NT2/D1 (cell line): ENCODE measurements around the gene KCNJ4.

Experiments
- DNase-seq: peaks from one replicate; pipeline ENCODE4 v3.0.0-alpha.2; 2011; ENCODE audit warnings: low read depth, low spot score
- H3K27me3 ChIP-seq: 2 replicates; pipeline ENCODE4 v1.6.0; 2011; ENCODE audit warnings: mild to moderate bottlenecking; ENCODE audit not compliant: insufficient read length, insufficient read depth
- H3K36me3 ChIP-seq: 2 replicates; pipeline ENCODE4 v1.6.1; 2011; ENCODE audit warnings: mild to moderate bottlenecking, low read length, mixed read lengths; ENCODE audit not compliant: insufficient read depth, insufficient read length
- H3K4me1 ChIP-seq: 2 replicates; pipeline ENCODE4 v1.5.1; 2011; ENCODE audit not compliant: insufficient read depth, insufficient read length
- H3K4me3 ChIP-seq: 2 replicates; pipeline ENCODE4 v1.5.1; 2011; ENCODE audit warnings: low read depth; ENCODE audit not compliant: insufficient read length
- H3K9ac ChIP-seq: 2 replicates; pipeline ENCODE4 v1.6.0; 2011; ENCODE audit warnings: low read depth; ENCODE audit not compliant: insufficient read length
- H3K9me3 ChIP-seq: 2 replicates; pipeline ENCODE4 v1.5.1; 2011; ENCODE audit warnings: mild to moderate bottlenecking, low read length; ENCODE audit not compliant: insufficient read depth
- SUZ12 ChIP-seq: IDR thresholded peaks from 2 replicates; pipeline ENCODE4 v1.6.1; 2011; ENCODE audit not compliant: insufficient read length, insufficient read depth; ENCODE audit errors: extremely low read depth
- YY1 ChIP-seq: IDR thresholded peaks from 2 replicates; pipeline ENCODE4 v1.6.1; 2011; ENCODE audit not compliant: insufficient read length, insufficient read depth
- ZNF274 ChIP-seq: IDR thresholded peaks from 2 replicates; pipeline ENCODE4 v1.6.1; 2011; ENCODE audit warnings: mild to moderate bottlenecking, low read depth, low read length

The KCNJ4 gene

DNA sequence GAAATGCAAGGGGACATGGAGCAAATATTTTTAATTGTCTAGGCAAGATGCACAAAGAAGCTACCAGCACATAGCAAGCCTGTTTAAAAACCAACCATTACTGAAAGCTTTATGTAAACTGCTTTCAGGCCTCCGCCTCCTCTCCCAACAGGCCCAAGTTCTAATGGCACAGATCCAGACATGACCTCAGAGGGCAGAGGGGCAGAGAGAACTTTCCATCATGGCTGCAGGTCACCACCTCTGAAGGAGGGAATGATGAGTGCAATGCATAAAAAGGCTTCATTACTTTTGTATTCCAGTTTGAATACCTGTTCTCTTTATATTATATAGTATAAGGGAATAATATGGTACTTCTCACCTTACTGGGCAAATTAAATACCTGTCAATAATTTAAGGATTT is 35.9 kb upstream of the KCNJ4 start:
- no peak for TF ChIP-seq SUZ12
- TF ChIP-seq ZNF274: no peak
- no peak for TF ChIP-seq YY1
- no peak overlapping the region for H3K9ac ChIP-seq
- no peaks in the 10 kb centered on the region for H3K27me3 ChIP-seq
- H3K9me3 ChIP-seq: no peaks in the 10 kb centered on the region
- no peak overlapping the region for H3K4me3 ChIP-seq
- DNase-seq: no peak
- peaks cover 95% of the 10 kb centered on the region for H3K36me3 ChIP-seq
- H3K4me1 ChIP-seq: peaks cover 5% of the 10 kb centered on the region

- Histone ChIP-seq H3K9ac (no peak overlapping the region), H3K4me1 (peaks cover 7% of the 10 kb centered on the region), H3K27me3 (no peaks in the 10 kb centered on the region), H3K4me3 (no peak overlapping the region), H3K36me3 (peaks cover 93% of the 10 kb centered on the region), H3K9me3 (no peaks in the 10 kb centered on the region)
- no peak for DNase-seq
- TF ChIP-seq YY1 (no peak), ZNF274 (no peak), SUZ12 (no peak)
These were observed 35.5 kb upstream of the KCNJ4 start for GRCh38 chr22:38490475-38490874.

DNA sequence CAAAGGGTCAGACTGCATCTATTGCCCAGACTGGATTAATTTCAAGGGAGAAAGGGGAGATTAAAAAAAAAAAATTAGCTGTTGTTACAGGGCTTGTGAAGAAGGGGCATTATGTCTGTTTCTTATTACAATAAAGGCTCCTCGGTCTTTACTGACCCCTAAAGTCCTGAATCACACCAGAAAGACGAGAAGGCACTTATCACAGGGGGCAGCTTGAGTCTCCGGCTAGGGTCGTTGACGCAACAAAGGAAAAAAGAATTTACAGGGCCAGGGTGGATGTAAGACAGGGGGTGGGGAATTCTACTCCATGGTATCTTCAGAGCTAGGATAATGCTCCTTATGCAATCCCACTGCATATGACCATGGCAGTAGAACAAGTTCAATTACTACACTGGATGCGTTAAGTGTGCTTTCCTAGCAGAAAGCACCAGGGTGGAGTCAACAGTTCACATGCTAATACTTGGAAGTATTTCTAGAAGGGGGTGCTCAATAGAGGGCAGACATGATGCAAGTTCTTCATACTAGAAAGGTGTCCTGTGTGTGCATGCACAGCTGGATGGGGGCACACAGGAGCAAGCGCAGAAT is 34.7 kb upstream of the KCNJ4 start:
- Histone ChIP-seq H3K9me3 (no peaks in the 10 kb centered on the region), H3K4me3 (no peak overlapping the region), H3K4me1 (peaks cover 7% of the 10 kb centered on the region), H3K36me3 (peaks cover 93% of the 10 kb centered on the region), H3K27me3 (no peaks in the 10 kb centered on the region), H3K9ac (no peak overlapping the region)
- TF ChIP-seq SUZ12 (no peak), YY1 (no peak), ZNF274 (no peak)
- no peak for DNase-seq

GRCh38 chr22:38489142-38489541 is 34.1 kb upstream of the KCNJ4 start:
- no peaks in the 10 kb centered on the region for H3K9me3 ChIP-seq
- no peak for DNase-seq
- TF ChIP-seq SUZ12: no peak
- no peak for TF ChIP-seq YY1
- no peak for TF ChIP-seq ZNF274
- H3K9ac ChIP-seq: no peak overlapping the region
- H3K4me3 ChIP-seq: no peak overlapping the region
- no peaks in the 10 kb centered on the region for H3K27me3 ChIP-seq
- peaks cover 93% of the 10 kb centered on the region for H3K36me3 ChIP-seq
- peaks cover 7% of the 10 kb centered on the region for H3K4me1 ChIP-seq

DNA sequence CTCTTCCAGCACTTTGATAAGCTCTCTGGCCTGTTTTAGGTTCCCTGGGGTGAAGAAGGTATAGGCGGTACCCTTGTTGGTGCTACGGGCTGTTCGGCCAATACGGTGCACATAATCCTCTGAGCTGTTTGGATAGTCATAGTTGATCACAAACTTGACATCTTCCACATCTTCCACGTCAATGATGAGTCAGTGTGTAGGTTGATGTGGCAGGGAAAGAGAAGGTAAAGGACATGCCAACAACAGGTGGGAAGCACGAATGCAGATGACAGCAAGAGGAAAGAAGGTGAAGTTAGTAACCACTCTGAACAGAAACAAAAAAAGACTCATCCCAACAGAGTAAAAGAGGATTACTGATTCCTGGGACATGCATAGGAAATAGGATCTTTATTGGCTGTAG is 32.9 kb upstream of the KCNJ4 start:
- Histone ChIP-seq H3K9me3 (no peaks in the 10 kb centered on the region), H3K4me1 (peaks cover 7% of the 10 kb centered on the region), H3K9ac (no peak overlapping the region), H3K4me3 (no peak overlapping the region), H3K27me3 (no peaks in the 10 kb centered on the region), H3K36me3 (peaks cover 93% of the 10 kb centered on the region)
- no peak for DNase-seq
- TF ChIP-seq ZNF274 (no peak), YY1 (no peak), SUZ12 (no peak)

DNA sequence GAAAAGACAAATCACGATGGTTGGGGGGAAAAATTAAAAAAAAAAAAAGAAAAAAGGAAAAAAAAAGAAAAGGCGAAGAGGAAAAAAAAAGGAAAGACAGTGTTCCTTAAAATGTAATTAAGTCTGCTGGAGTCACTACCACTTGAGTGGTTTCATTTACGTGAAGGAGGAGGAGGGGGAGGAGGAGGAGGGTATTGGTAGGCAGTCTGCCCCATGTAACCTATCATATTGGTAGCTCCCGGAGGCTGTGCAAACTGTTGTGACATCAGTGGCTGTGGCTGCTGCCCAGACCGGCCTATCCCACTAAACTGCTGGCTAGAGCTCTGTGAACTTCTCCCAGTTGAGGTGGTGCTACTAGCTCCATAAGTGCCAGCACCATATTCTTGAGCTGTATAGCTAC is 30.8 kb upstream of the KCNJ4 start:
- no peak for TF ChIP-seq YY1
- TF ChIP-seq SUZ12: no peak
- TF ChIP-seq ZNF274: no peak
- Histone ChIP-seq H3K27me3 (no peaks in the 10 kb centered on the region), H3K4me3 (no peak overlapping the region), H3K4me1 (peaks cover 7% of the 10 kb centered on the region), H3K9ac (no peak overlapping the region), H3K9me3 (no peaks in the 10 kb centered on the region), H3K36me3 (peaks cover 94% of the 10 kb centered on the region)
- no peak for DNase-seq

DNA sequence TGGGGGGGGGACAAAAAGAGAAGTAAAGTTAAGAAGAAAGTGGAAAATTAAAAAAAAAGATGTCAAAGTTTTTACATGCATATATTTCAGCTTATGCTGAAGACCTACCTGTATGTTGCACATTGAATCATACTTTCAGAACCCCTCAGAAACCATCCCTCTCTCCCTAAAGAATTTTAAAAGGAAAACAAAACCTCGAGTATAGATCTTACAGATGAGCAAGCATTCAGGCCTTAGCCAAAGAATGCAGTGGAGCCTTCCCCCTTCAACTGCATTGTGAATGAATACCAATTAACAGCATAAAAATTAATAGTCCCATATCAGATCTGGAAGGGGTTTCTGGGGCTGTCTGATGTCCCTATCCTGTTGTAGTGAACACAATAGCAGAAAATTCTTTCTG is 29.2 kb upstream of the KCNJ4 start:
- no peaks in the 10 kb centered on the region for H3K9me3 ChIP-seq
- H3K36me3 ChIP-seq: peaks cover 88% of the 10 kb centered on the region
- TF ChIP-seq YY1: no peak
- no peak for TF ChIP-seq SUZ12
- TF ChIP-seq ZNF274: no peak
- H3K4me1 ChIP-seq: peaks cover 4% of the 10 kb centered on the region
- H3K4me3 ChIP-seq: no peak overlapping the region
- H3K9ac ChIP-seq: no peak overlapping the region
- no peaks in the 10 kb centered on the region for H3K27me3 ChIP-seq
- no peak for DNase-seq
